ENCODE measurements around the gene CA7.

GRCh38 chr16:66830422-66831404 lies 13.5 kb upstream of the CA7 start, which contains the start of gene NAE1:
- TF ChIP-seq CTCF (IDR thresholded peaks at IDR 0.05) (peak; percentile 96 to 99 (median 98)), EP300 (IDR thresholded peaks at IDR 0.05) (peak in 1 of 2 donors; percentile 94), POLR2A (IDR thresholded peaks at IDR 0.05) (peak; percentile 52 to 86)

All from tibial nerve (tissue), 4 donors.